ENCODE data around the gene ABLIM3.

The ABLIM3 gene

GRCh38 chr5:149262315-149262714 is 121.0 kb downstream of the ABLIM3 start:
- Histone ChIP-seq H3K4me1 (peaks cover 29% of the 10 kb centered on the region), H3K9ac (no peak overlapping the region), H2AFZ (no peak overlapping the region), H3K27me3 (ENCODE audit: control insufficient read depth, insufficient read depth, low read length) (no peaks in the 10 kb centered on the region), H3K36me3 (ENCODE audit: control insufficient read depth, insufficient read depth, low read length) (no peaks in the 10 kb centered on the region), H3K79me2 (no peaks in the 10 kb centered on the region), H3K4me2 (ENCODE audit: low read length) (no peak overlapping the region), H3K27ac (no peak overlapping the region), H3K9me3 (ENCODE audit: control insufficient read depth, low read length) (no peaks in the 10 kb centered on the region), H3K4me3 (ENCODE audit: low read depth, low read length) (no peak overlapping the region)
- no peak for TF ChIP-seq CTCF (IDR thresholded peaks at IDR 0.05)

- peak overlapping the region; percentile 34 for H2AFZ ChIP-seq
- no peak overlapping the region for H3K4me3 ChIP-seq (ENCODE audit: low read depth, low read length)
- no peaks in the 10 kb centered on the region for H3K27me3 ChIP-seq (ENCODE audit: control insufficient read depth, insufficient read depth, low read length)
- TF ChIP-seq CTCF (IDR thresholded peaks at IDR 0.05): peak; percentile 84
- no peak overlapping the region for H3K9ac ChIP-seq
- H3K36me3 ChIP-seq (ENCODE audit: control insufficient read depth, insufficient read depth, low read length): no peaks in the 10 kb centered on the region
- no peaks in the 10 kb centered on the region for H3K9me3 ChIP-seq (ENCODE audit: control insufficient read depth, low read length)
- no peaks in the 10 kb centered on the region for H3K79me2 ChIP-seq
- no peak overlapping the region for H3K27ac ChIP-seq
- H3K4me1 ChIP-seq: peaks cover 38% of the 10 kb centered on the region
- no peak overlapping the region for H3K4me2 ChIP-seq (ENCODE audit: low read length)
These were observed 123.3 kb downstream of the ABLIM3 start for GRCh38 chr5:149264439-149265067.

GRCh38 chr5:149265068-149265465 is 123.8 kb downstream of the ABLIM3 start:
- Histone ChIP-seq H2AFZ (peak overlapping the region; percentile 34), H3K4me1 (peaks cover 38% of the 10 kb centered on the region), H3K27me3 (ENCODE audit: control insufficient read depth, insufficient read depth, low read length) (no peaks in the 10 kb centered on the region), H3K4me2 (ENCODE audit: low read length) (no peak overlapping the region), H3K4me3 (ENCODE audit: low read depth, low read length) (no peak overlapping the region), H3K9me3 (ENCODE audit: control insufficient read depth, low read length) (no peaks in the 10 kb centered on the region), H3K79me2 (no peaks in the 10 kb centered on the region), H3K9ac (no peak overlapping the region), H3K36me3 (ENCODE audit: control insufficient read depth, insufficient read depth, low read length) (no peaks in the 10 kb centered on the region), H3K27ac (no peak overlapping the region)
- TF ChIP-seq CTCF (IDR thresholded peaks at IDR 0.05): no peak

- no peak overlapping the region for H3K4me3 ChIP-seq (ENCODE audit: low read depth, low read length)
- H3K27me3 ChIP-seq (ENCODE audit: control insufficient read depth, insufficient read depth, low read length): no peaks in the 10 kb centered on the region
- no peaks in the 10 kb centered on the region for H3K79me2 ChIP-seq
- peaks cover 38% of the 10 kb centered on the region for H3K4me1 ChIP-seq
- TF ChIP-seq CTCF (IDR thresholded peaks at IDR 0.05): peak; percentile 67
- H2AFZ ChIP-seq: no peak overlapping the region
- H3K9ac ChIP-seq: no peak overlapping the region
- no peak overlapping the region for H3K4me2 ChIP-seq (ENCODE audit: low read length)
- H3K36me3 ChIP-seq (ENCODE audit: control insufficient read depth, insufficient read depth, low read length): no peaks in the 10 kb centered on the region
- peak overlapping the region; percentile 70 for H3K27ac ChIP-seq
- no peaks in the 10 kb centered on the region for H3K9me3 ChIP-seq (ENCODE audit: control insufficient read depth, low read length)
These were observed 124.3 kb downstream of the ABLIM3 start for GRCh38 chr5:149265597-149265996.
